GM21737 (cell line): ENCODE data around the gene SNX25.
A peak's percentile ranks its signal among the peaks of the same experiment; 100 is the strongest.

Experiments used
- ATAC-seq: cut with Tn5 transposase; IDR thresholded peaks from one replicate; pipeline ENCODE4 v1.9.1; 2021; ENCODE audit warnings: mild to moderate bottlenecking, moderate library complexity; ENCODE audit not compliant: unreplicated experiment

The SNX25 gene

DNA sequence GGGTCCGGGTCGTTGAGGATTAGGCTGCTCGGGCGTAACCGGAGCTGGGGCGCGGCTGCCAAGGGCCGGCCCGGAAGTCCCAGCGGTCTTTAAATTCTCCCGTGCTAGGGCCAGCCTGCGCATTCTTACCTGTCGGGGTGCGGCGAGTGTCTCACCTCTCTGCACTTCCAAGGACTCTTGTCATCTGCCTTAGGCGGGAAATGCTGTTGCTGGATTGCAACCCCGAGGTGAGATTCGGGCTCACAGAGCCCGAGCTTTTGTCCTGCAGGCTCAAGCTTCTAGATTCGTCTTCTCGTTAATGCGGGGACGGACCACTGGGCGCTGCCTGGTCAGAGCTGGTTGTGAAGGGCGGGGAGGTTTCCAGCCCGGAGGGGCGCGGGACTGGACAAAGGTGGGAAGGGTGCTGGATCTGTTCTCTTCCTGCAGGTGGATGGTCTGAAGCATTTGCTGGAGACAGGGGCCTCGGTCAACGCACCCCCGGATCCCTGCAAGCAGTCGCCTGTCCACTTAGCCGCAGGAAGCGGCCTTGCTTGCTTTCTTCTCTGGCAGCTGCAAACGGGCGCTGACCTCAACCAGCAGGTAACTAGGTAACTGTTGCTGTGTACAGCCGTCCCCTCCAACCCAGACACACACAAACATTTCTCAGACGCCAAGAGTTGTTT lies 187.5 kb downstream of the SNX25 start, which contains the start of gene ANKRD37:
TSS of gene ANKRD37 (plus strand) at position 118 of the 662 bp plus-strand sequence. CDS start at position 201, 83 bp downstream.
- peak; percentile 0 for ATAC-seq

DNA sequence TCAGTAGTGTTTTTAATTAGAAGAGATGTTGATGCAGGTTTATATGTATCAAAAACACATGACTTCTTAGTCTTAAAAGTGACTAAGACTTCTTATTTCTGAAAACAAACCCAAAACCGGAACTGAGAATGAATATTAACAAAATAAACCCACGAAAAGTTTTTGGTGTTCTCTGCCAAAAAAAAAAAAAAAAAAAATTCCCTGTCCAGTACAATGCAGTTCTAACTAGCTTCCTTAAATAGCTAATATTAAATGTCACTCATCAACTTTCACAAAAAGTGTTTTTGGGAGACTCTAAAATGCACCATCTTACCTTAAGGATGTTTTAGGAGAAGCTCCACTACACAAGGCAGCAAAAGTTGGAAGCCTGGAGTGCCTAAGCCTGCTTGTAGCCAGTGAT lies 189.2 kb downstream of the SNX25 start:
- ATAC-seq: no peak

DNA sequence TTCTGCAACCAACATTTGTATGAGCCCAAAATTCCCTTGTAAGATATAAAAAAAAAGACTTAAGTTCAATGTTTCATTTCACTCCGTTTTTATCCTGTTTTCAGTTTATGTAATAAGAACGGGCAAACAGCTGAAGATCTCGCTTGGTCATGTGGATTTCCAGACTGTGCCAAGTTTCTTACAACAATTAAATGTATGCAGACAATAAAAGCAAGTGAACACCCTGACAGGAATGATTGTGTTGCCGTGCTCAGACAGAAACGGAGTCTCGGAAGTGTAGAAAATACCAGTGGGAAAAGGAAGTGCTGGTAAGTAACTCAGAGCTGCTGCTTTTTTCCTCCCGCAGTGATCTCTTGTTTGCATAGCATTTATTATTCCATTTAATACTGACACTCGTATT lies 190.1 kb downstream of the SNX25 start:
- ATAC-seq: no peak

DNA sequence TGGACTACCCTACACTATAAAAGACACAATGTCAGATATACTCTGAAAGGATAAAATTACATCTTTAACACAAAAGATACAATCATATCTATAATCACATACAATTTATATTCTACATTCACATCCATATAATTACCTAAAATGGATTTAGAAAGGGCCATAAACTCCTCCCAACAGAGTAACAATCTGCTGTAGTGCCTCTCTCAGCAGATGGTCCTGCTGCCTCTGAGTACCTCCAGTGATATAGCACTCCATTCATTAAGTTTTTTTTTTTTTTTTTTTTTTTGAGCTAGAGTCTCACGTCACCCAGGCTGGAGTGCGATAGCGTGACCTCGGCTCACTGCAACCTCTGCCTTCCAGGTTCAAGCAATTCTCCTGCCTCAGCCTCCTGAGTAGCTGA lies 194.6 kb downstream of the SNX25 start:
- ATAC-seq: no peak

DNA sequence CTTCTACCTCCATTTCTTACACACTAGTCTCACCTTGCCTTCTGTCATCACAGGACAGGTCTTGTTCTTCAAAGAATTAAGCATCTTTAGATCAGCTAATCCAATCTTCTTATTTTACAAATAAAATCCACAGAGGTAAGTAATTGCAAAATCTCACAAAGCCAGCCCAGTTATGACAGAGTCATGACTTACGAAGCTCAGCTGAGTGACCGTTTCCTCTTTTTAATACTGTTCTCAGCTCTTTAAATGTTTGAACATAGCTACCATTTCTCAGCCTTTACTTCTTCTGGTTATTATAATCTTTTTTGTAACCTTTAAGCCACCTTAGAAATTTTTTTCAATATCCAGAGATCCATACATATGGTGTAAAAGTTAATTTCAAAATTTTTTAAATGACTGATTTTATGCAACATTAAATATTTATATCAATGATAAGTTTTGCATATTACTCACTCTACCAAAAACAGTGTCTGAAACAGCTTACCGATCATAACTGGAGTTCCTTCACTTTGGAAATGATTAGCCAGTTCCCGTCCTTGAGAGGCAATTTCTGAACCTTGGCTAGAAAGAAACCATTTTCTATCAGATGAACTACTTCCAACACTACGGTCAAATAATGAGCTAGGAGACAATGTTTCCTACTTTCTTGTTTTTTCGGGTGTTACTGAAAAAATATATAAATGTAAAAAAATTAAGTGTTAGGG lies 196.1 kb downstream of the SNX25 start:
- ATAC-seq: peak; percentile 47

DNA sequence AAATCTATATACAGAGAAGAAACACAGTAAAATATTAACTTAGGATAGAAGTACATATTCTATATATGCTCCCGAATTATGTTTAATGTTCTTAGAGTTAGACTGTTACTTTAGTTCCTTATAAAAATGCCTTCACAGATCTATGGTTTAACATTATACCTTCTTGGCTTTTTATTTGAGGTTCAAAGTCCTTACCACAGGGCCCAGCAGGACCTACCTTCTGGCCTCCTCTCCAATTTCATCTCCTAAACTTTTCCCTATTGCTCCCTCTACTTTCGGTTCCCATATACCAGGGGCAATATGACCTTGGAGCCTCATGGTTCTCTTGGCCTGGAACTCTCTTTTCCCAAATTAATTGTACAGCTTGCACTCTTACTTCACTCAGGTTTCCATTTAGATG lies 199.0 kb downstream of the SNX25 start:
- ATAC-seq: no peak

DNA sequence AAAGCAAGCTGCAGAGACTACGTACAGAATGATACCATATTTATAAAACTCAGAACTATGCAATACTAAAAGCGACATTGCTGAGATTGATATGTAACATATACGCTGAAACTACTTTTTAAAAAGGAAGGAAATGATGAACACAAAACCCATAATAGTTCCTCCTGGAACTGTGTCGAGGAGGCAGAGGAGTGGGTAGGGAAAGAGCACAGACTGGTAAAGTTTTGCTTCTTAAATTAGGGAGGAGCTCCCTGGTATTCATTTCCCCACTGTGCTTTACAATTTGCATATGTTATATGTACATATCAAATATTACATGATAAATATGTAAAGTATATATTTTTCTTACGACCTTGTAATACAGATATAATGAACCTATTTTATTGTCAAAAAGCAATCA lies 202.5 kb downstream of the SNX25 start:
- no peak for ATAC-seq

DNA sequence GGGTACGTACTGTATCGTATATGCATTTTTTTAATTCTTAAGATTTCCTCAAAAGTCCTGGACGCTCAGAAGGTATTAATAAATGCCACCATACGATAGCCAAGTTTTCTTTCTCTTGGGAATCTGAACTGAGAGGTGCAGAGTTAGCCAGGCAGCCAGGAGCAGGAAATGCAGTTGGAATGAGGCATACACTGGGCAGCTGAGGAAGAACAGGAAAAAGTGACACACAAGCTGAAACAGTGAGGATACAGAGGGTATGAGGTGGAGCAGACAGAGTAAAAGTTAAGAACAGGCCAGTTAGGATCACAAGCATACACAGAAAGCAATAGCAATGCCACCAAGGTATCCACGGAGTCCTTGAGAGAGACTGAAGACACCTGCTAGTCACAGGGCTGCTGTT lies 203.0 kb downstream of the SNX25 start:
- no peak for ATAC-seq
